IMR-90 (cell line): ENCODE results near the gene CDKAL1. TPM values are rescaled to one million over a fixed set of nuclear protein-coding genes. Genes with fewer than 3 reads are reported as not detected.

Experiments used
- ATAC-seq: fragments of 200-7000 bp; cut with Tn5 transposase; 2 replicates; pipeline ENCODE4 v1.9.1; 2020; ENCODE audit warnings: low read depth, mild to moderate bottlenecking, moderate library complexity
- BruUV-seq: library from RNA; stranded (reverse); fragments of 400-500 nt; replicated peaks from 2 replicates; lab custom pipeline; 2021; lab: Mats Ljungman, UMichigan
- CTCF ChIA-PET: fragments of 300-600 bp; formaldehyde crosslinking; extraction: SDS; loops from one replicate; lab custom pipeline; 2021; ENCODE audit warnings: antibody characterized with exemption; lab: Yijun Ruan, JAX
- POLR2A ChIA-PET: fragments of 300-600 bp; sonication (Branson Sonifier 250); formaldehyde crosslinking; loops from one replicate; lab custom pipeline; 2022; ENCODE audit warnings: antibody characterized with exemption; ENCODE audit not compliant: unreplicated experiment; lab: Charles Lee
- DNase-seq: peaks from one replicate; pipeline ENCODE4 v3.0.0; 2013
- H2AFZ ChIP-seq: replicated peaks from 2 replicates; pipeline ENCODE3; 2013; ENCODE audit warnings: low read length, mild to moderate bottlenecking; ENCODE audit not compliant: poor library complexity
- H2AK5ac ChIP-seq: 2 replicates; pipeline ENCODE4 v1.6.1; 2013; ENCODE audit warnings: low read depth, low read length, inconsistent platforms
- H2AK9ac ChIP-seq: replicated peaks from 2 replicates; pipeline ENCODE3; 2013; ENCODE audit warnings: mild to moderate bottlenecking, low read depth, low read length, moderate library complexity; ENCODE audit not compliant: poor library complexity
- H2BK120ac ChIP-seq: 2 replicates; pipeline ENCODE4 v1.6.1; 2013; ENCODE audit warnings: low read depth, low read length, inconsistent platforms
- H2BK15ac ChIP-seq: 3 replicates; pipeline ENCODE4 v1.6.1; 2013; ENCODE audit warnings: low read depth, low read length, inconsistent platforms
- H2BK20ac ChIP-seq: 2 replicates; pipeline ENCODE4 v1.6.1; 2013; ENCODE audit warnings: low read depth, mild to moderate bottlenecking, inconsistent platforms, low read length, moderate library complexity
- H2BK5ac ChIP-seq: 2 replicates; pipeline ENCODE4 v1.6.1; 2013; ENCODE audit warnings: mild to moderate bottlenecking, low read depth, low read length, inconsistent platforms; ENCODE audit not compliant: poor library complexity, severe bottlenecking
- H3K14ac ChIP-seq: replicated peaks from 2 replicates; pipeline ENCODE4 v1.6.1; 2013; ENCODE audit warnings: low read depth, low read length, inconsistent platforms
- H3K18ac ChIP-seq: 2 replicates; pipeline ENCODE4 v1.6.1; 2013; ENCODE audit warnings: low read depth, low read length, control low read depth
- H3K23ac ChIP-seq: 2 replicates; pipeline ENCODE4 v1.6.1; 2013; ENCODE audit warnings: low read depth, low read length, inconsistent platforms
- H3K27ac ChIP-seq: 2 replicates; pipeline ENCODE4 v1.5.1; 2013; ENCODE audit warnings: mild to moderate bottlenecking, control low read depth, low read length; ENCODE audit not compliant: insufficient read depth
- H3K27me3 ChIP-seq: 2 replicates; pipeline ENCODE4 v1.6.1; 2013; ENCODE audit warnings: low read length; ENCODE audit not compliant: control insufficient read depth, insufficient read depth
- H3K36me3 ChIP-seq: 2 replicates; pipeline ENCODE4 v1.6.1; 2013; ENCODE audit warnings: low read length, mixed read lengths; ENCODE audit not compliant: control insufficient read depth, insufficient read depth
- H3K4ac ChIP-seq: 2 replicates; pipeline ENCODE4 v1.6.1; 2013; ENCODE audit warnings: low read depth, low read length, inconsistent platforms
- H3K4me1 ChIP-seq: 2 replicates; pipeline ENCODE4 v1.6.1; 2013; ENCODE audit warnings: low read length, mixed read lengths; ENCODE audit not compliant: control insufficient read depth, insufficient read depth
- H3K4me2 ChIP-seq: 2 replicates; pipeline ENCODE4 v1.6.1; 2013; ENCODE audit warnings: low read depth, mild to moderate bottlenecking, control low read depth, low read length, moderate library complexity
- H3K4me3 ChIP-seq: 2 replicates; pipeline ENCODE4 v1.5.1; 2013; ENCODE audit warnings: low read depth, mild to moderate bottlenecking, control low read depth, low read length, moderate library complexity; ENCODE audit not compliant: insufficient read depth
- H3K56ac ChIP-seq: 2 replicates; pipeline ENCODE4 v1.6.1; 2013; ENCODE audit warnings: low read length, inconsistent platforms; ENCODE audit not compliant: insufficient read depth; ENCODE audit errors: extremely low read depth
- H3K79me1 ChIP-seq, 2 experiments: 2 replicates each; pipeline ENCODE4 v1.6.1; 2013; ENCODE audit warnings: low read length in 2 of 2, inconsistent platforms in 1 of 2, low read depth in 1 of 2
- H3K9ac ChIP-seq: 2 replicates; pipeline ENCODE4 v1.6.1; 2013; ENCODE audit warnings: low read depth, low read length, control low read depth
- H3K9me1 ChIP-seq: 2 replicates; pipeline ENCODE4 v1.6.1; 2013; ENCODE audit warnings: low read length, inconsistent platforms; ENCODE audit not compliant: insufficient read depth
- H3K9me3 ChIP-seq: 2 replicates; pipeline ENCODE4 v1.6.1; 2013; ENCODE audit warnings: low read length; ENCODE audit not compliant: control insufficient read depth, insufficient read depth
- H4K20me1 ChIP-seq: 2 replicates; pipeline ENCODE4 v1.6.1; 2013; ENCODE audit warnings: low read length, inconsistent platforms; ENCODE audit not compliant: insufficient read depth
- H4K5ac ChIP-seq: 2 replicates; pipeline ENCODE4 v1.6.1; 2013; ENCODE audit warnings: mild to moderate bottlenecking, low read depth, low read length, control low read depth
- H4K8ac ChIP-seq, 2 experiments: 2 replicates each; pipeline ENCODE4 v1.6.1; 2013; ENCODE audit warnings: low read depth in 2 of 2, low read length in 2 of 2, control low read depth in 1 of 2, inconsistent platforms in 1 of 2
- H4K91ac ChIP-seq: 2 replicates; pipeline ENCODE4 v1.6.1; 2013; ENCODE audit warnings: low read depth, low read length, inconsistent platforms; ENCODE audit not compliant: insufficient read depth
- BHLHE40 ChIP-seq: fragments of 150-350 bp; IDR thresholded peaks from 2 replicates; pipeline ENCODE4 v1.6.1; 2016; ENCODE audit warnings: mild to moderate bottlenecking, low read depth, low read length
- WGBS, 2 experiments: methylation state at CpG; one replicate each; pipeline versions ENCODE4 v1.1.5 to v1.1.7; 2013; ENCODE audit warnings: missing lambda C conversion rate in 2 of 2; ENCODE audit not compliant: insufficient read length in 1 of 2; ENCODE audit errors: extremely low coverage in 2 of 2; 5-methylcytosine and 5-hydroxymethylcytosine counted together
- dilution Hi-C: fragments of 300-500 bp; cut with HindIII; formaldehyde crosslinking; loops from one replicate; pipeline ENCODE4 v1.14.3; 2018; ENCODE audit warnings: low sequenced_read_pairs; ENCODE audit not compliant: unreplicated experiment
- in situ Hi-C: fragments of 300-500 bp; cut with MboI; formaldehyde crosslinking; loops from 3 replicates; pipeline ENCODE4 v1.14.3; 2019; ENCODE audit warnings: low sequenced_read_pairs, inconsistent platforms, mixed read lengths
- intact Hi-C: fragments of 100-400 bp; cut with micrococcal nuclease; formaldehyde crosslinking; loops from 2 replicates; pipeline ENCODE4 v1.10.0; 2022
- polyA plus RNA-seq, 3 experiments: library from polyadenylated mRNA; depleted of rRNA; stranded (reverse); fragments of >200 nt; gene quantifications; 2 replicates each; pipeline ENCODE4 v1.2.3, GENCODE V29; 2012; ENCODE audit warnings: low replicate concordance in 1 of 3
- total RNA-seq: library from RNA; depleted of rRNA; stranded (reverse); fragments of >200 nt; gene quantifications from 2 replicates; pipeline ENCODE4 v1.2.3, GENCODE V29; 2012
- TF ChIP-seq, protein P1 (sequence below): conservative IDR thresholded peaks from 2 replicates; pipeline ENCODE4 v1.5.1; 2012; ENCODE audit warnings: mild to moderate bottlenecking, low read depth, low read length, improper control_type of control experiment

Gene CDKAL1
- total and polyA plus RNA-seq, 2 of the 4 experiments (the other 2 are of a cell fraction) = 3.7 to 13.1 TPM

DNA sequence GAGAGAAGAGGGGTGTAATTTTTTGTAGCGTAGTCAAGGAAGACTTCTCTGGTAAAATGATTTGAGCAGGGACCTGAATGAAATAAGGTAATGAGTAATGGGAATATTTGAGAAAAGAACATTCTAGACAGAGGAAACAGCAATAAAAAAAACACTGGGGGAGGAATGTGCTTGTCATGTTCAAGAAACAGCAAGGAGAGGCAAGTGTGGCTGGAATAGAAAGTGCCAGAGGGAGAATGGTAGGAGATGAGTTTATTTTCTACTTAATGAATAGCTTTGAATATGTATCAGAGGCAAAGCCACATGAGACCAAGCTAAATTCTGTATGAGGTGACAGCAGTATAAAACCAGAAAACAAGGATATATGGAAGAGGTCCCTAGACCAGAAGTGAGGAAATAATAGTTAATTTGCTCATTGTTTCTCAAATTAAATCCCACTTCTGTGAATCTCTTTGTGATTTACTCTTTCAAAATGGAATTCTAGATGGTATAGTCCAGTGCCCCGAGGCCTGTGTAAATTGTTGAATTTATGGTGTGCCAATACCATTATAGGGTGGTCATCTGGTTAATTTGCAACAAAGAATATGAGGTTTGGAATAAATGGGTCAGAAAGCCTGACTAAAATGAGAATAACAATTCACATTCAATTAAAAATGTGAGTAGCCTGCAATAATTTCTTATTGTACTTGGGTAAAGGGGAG is 170.2 kb downstream of the CDKAL1 start:
- Histone ChIP-seq H3K4ac (no peak overlapping the region), H2BK20ac (no peak overlapping the region), H4K91ac (no peak overlapping the region), H3K27ac (no peak overlapping the region), H3K9me3 (no peaks in the 10 kb centered on the region), H2AK9ac (no peak overlapping the region), H3K4me1 (no peaks in the 10 kb centered on the region), H3K4me3 (no peak overlapping the region), H3K23ac (no peak overlapping the region), H4K5ac (no peak overlapping the region), H2BK5ac (no peak overlapping the region), H2AK5ac (no peak overlapping the region), H3K56ac (no peak overlapping the region), H3K79me1 (peaks cover 6 to 9% of the 10 kb centered on the region in 2 experiments; a peak in 2 of 4 replicates), H2BK15ac (no peak overlapping the region), H3K27me3 (no peaks in the 10 kb centered on the region), H3K18ac (no peak overlapping the region), H2BK120ac (no peak overlapping the region), H3K14ac (no peak overlapping the region), H4K20me1 (no peaks in the 10 kb centered on the region), H4K8ac (no peak overlapping the region), H3K9ac (no peak overlapping the region), H3K9me1 (peaks cover 3% of the 10 kb centered on the region; the same call in 1 of the 2 replicates), H3K4me2 (no peak overlapping the region), H3K36me3 (no peaks in the 10 kb centered on the region), H2AFZ (no peak overlapping the region)
- ChIA-PET CTCF (interaction anchor here (0.5 kb wide), 1 partner anchor 11 kb away, joined by 5 read pairs; no protein-coding TSS in a partner anchor), POLR2A (no interaction called here)
- ATAC-seq = no peak
- TF ChIP-seq, protein P1, sequence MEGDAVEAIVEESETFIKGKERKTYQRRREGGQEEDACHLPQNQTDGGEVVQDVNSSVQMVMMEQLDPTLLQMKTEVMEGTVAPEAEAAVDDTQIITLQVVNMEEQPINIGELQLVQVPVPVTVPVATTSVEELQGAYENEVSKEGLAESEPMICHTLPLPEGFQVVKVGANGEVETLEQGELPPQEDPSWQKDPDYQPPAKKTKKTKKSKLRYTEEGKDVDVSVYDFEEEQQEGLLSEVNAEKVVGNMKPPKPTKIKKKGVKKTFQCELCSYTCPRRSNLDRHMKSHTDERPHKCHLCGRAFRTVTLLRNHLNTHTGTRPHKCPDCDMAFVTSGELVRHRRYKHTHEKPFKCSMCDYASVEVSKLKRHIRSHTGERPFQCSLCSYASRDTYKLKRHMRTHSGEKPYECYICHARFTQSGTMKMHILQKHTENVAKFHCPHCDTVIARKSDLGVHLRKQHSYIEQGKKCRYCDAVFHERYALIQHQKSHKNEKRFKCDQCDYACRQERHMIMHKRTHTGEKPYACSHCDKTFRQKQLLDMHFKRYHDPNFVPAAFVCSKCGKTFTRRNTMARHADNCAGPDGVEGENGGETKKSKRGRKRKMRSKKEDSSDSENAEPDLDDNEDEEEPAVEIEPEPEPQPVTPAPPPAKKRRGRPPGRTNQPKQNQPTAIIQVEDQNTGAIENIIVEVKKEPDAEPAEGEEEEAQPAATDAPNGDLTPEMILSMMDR = no peak
- TF ChIP-seq BHLHE40 = no peak
- dilution Hi-C loops (no loop called here), in situ Hi-C loops (no loop called here), intact Hi-C loops (no loop called here)
- 100% methylated on average over 1 of the region's 2 CpGs; no CpG with 5 or more reads in 1 of the 2 experiments for WGBS, 2 experiments
- BruUV-seq = no TSS peak
- DNase-seq = no peak
